GM19328 (cell line): Measurements from ENCODE around the gene RECK.
"Not testable (repeated sequence)": the region's sequence is repeated elsewhere in the genome, so short reads cannot be mapped to it uniquely, and the experiment has no call there.

Source experiments
- ATAC-seq: cut with Tn5 transposase; IDR thresholded peaks from one replicate; pipeline ENCODE4 v1.9.1; 2021; ENCODE audit warnings: mild to moderate bottlenecking, moderate library complexity; ENCODE audit not compliant: unreplicated experiment

RECK gene

DNA sequence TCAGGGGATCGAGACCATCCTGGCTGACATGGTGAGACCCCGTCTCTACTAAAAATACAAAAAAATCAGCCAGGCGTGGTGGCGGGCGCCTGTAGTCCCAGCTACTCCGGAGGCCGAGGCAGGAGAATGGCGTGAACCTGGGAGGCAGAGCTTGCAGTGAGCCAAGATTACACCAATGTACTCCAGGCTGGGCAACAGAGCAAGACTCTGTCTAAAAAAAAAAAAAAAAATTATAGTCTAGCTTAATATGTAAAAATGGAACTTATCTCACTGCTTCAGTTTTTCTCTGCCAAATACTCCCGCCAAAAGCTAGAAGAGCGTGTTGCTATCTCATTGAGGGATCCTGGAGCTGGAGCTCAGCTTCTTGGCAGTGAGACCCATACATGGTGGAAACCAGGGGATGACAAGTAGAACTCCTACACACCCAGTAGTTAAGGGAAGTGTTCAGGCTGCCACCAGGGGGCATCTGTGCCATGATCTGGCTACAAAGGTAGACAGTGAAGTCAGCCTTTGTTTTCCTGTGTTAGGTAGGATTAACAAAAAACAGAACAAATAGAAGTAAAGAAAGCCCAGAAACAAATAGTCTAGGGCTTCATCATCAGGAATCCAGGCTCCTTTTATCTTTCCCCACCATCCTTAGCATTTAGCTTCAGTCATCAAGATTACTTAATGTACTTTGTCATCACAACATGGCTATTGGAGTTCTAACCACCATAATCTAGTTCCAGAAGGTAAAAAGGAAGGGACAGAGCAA is 66.2 kb downstream of the RECK start:
- no peak for ATAC-seq

DNA sequence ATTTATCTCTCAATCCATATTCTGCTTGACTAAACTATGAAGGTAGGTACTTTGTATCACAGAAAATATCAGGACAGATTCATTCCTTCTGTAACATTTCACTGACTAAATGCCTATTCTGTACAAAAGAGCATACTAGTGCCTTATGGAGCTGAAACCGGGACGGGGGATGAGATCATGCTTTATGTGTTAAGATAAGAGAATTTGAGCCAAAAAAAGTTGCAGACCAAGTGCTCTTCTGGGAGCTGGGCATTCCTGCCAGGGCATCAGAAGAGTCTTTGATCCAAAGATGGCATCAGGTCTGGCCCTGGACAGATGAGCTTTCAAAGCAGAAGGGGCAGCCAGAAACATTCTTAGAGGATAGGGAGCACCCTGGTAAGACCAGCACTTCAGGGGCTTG is 72.4 kb downstream of the RECK start:
- no peak for ATAC-seq

DNA sequence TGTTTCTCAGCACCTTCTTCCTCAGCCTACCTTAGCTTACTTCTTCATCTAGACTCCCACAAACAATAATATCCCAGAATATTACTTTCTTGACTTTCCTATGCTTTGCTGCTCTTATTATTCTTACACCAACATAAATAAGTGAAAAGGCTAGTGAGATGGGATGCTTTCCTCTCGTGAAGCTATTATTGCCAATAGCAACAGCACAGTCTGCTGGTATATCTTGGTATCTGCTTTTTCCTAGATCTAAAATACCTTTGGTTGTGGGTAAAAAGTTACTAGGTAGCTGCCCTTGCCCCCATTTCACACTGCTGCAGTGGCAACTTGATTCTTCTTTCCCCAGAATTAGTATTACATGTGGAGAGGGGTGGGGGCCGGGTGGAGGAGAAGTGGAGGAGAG is 73.7 kb downstream of the RECK start:
- ATAC-seq: no peak

DNA sequence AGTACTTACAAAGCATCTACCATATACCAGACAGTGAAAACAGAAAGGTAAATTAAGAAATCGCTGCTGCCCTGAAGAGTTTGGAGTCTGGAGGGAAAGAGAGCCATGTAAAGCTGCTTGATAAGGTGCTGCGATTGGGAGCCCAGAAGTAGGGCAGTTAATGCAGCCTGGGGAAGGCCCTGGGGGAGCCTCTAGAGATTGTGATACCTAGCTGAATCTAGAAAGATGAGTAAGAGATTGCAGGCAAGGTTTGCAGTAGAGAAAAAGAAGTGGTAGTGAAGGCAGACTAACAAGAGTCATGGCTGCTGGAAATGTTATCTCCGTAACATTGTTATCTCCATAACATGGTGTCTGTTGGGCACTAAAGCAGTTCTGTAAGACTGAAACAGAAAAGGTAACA is 75.8 kb downstream of the RECK start:
- no peak for ATAC-seq

DNA sequence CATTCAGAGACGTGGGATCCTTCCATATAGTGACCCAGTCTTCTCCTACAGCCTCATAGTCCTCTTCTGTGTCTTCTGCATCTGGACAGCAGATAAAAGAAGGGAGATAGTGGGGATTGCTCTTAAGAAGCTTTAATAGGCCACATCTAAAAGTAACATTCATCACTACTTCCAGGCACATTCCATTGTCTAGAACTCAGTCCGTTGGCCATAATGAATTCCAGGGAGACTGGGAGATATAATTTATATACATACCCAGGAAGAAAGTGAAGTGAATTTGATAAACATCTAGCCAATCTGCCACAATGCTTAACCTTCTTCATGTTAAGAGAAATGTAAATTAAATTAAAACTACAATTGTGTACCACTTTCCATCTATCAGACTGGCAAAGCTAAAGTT is 77.3 kb downstream of the RECK start:
- no peak for ATAC-seq

DNA sequence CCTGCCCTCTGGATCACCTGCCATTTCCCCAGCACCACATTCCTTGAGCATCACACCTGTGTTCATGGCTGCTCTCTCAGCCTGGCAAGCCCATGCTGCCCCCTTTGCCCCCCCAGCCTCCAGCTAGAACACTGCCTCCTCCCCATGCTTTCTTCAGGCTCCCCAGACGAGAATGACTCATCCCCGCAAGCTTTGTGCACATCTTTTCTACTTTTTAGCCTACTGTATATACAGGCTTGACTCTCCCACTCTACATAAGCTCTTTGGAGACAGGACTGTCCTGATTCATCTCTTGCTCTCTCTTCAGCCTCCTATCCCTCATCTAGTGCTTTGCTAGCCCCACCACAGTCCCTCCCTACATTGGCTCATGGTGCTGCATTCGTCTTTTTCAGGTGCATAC is 79.9 kb downstream of the RECK start:
- no peak for ATAC-seq

DNA sequence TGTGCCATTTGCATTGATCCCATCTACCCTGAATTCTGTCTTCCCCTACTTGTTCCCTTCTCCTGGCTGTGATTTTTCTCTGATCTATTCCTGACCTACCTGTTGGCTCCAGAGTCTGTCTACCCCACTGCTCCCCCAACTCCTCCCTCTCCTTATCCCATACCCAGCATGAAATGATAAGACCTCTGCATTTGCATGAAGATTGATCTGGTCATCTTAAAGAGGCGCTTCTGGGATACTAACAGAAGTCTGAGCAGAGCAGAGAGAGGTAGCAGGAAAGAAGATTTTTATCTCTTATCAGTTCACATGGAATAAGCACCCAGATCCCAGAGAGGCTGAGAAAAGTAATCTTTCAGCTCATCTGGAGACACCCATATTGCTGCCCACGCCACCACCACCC is 81.5 kb downstream of the RECK start:
- ATAC-seq: no peak

DNA sequence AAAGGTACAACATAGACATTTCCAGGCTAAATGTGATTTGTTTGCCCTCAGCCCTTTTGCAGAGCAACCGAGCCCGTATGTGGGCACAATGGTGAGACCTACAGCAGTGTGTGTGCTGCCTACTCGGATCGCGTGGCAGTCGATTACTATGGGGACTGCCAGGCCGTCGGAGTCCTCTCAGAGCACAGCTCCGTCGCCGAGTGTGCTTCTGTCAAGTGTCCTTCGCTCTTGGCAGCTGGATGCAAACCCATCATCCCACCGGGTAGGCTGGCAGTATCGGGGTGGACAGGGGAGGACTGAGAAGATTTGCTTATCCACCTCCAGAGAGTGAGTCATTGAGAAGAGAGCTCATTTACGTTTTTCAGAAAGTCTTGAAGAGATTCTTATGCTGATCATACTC is 82.0 kb downstream of the RECK start:
- no peak for ATAC-seq

DNA sequence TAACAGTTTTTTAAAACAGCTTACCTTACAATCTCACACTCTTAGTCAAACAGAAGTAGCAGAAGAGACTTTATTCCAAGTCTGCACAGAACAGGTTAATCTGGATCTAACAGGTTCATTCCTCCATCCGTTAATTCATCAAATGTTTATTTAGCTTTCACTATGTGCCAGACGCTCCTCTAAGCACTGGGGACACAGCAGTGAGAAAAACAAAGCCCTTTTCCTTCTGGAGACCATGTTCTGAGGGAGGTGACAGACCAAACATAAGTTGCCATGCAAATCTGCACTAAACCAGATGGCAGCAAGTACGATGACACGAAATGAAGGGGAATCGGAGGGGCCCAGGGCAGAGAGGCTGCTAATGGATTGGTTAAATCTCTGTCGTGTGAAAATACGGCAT is 82.8 kb downstream of the RECK start:
- no peak for ATAC-seq

DNA sequence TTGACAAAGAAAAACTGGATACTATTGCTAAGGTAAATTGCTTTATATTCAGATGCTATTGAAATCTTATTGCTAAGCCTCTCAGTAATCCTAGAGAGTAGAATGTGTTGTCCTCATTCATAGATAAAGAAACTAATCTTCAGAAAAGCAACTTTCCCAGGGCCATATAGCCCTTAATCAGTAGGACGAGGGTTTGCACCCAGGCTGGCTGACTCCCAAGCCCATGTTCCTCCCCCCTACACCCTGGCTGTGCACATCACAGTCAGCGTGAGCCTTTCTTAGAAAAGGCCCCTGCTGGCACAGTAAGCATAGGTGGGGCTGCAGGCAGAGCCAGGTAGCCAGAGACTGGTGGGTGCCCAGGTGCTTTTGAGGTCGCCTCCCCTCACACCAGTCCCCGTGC is 84.0 kb downstream of the RECK start:
- no peak for ATAC-seq

DNA sequence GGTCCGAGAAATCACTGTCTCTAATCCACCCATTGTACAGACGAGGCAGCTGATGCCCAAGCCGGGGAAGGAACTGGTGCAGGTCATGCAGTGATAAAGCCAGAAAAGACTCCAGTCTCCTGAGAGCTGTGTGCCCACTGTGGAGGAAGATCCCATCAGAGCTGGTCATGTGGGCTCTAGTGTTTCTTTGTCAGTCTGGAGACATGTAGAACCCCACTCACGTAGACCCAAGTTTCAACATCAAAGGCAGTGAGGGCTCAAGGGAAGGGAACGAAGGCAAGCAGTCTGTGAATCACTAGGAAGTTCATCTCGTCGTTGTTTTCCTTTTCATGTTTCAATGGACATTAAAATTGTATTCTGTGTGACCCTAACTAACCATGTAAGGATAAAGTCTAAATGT is 85.3 kb downstream of the RECK start:
- no peak for ATAC-seq

DNA sequence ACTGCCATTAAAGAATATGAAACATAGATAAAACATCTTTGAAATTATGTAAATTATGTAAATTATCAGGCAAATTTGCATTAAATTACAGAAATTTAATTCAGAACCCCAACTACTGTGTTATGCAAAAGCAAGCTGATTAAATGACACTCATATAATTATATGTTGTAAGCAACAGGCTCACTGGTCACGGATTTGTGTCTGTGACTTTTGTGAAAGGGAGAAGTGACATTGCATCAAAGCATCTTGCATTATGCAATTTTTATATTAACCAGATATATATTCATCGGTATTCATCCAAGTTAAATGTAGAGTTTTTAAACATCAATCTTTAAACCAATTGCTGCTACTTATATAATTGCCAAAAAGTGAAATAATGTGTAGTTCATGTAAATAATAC is 86.8 kb downstream of the RECK start:
- ATAC-seq: no peak

DNA sequence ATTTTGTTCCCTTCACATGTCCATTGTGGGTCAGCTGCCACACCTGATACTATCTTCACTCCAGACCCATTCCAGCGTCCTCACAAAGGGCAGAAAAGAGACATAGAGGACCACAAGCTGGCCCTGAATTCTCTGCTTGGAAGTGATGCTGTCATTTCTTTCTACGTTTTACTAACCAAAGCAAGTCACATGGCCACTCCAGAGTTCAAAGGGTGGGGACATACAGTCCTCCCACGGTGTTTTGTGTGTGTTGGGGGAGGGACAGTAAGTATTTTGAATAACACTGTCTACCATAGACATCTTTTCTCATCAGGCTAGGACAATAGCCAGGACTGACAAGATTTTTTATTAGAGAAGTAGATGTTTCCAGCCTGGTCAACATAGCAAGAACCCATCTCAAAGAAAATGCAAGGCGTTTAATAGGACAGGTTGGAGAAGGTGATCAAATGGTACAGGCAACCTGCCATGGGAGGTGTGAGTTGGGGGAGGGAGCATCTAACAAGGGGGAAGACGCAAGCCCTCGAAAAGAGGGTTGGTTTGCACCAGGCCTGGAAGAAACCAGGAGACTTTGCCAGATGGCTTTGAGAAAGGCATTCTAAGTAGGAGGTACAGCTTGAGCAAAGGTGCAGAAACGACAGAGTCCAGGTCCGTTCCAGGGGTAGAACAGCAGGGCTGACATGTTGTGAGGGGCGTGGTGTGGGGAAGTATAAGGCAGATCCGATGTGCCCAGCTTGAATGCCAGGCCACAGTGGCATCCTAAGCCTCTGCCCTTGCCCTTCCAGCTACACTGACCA is 88.5 kb downstream of the RECK start:
- ATAC-seq: no peak

DNA sequence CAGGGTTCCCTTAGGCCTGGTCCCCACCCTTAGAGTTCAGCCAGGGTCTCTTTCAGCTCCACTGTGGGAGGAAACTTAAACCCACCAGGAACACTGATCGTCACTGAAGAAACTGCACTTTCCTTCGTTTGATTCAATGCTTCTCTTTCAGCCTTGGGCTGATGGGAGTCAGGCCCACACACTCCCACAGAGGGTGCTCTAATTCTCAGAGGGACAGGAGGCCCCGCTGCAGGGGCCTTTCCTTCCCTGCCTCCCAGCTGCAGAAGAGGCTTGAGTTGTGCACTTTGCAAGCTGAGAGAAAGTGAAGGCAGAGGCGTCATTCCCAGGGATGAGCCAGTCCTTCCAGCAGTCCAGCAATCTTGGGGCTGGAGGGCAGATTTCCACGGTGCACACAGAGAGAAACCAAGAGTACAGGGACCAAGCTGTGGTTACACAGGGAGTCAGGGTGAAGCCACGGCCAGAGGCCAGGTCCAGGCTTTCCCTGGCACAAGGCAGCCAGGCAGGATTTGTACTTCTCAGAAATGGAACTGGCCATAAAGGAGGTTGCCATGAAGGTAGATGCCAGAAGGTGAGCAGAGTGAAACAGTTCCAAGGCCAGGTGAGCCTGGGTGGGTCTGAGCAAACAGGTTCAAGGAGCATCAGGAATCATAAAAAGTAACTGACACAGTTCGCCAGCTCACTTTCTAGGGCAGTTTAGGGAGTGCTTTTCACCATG is 89.5 kb downstream of the RECK start:
- ATAC-seq: no peak

DNA sequence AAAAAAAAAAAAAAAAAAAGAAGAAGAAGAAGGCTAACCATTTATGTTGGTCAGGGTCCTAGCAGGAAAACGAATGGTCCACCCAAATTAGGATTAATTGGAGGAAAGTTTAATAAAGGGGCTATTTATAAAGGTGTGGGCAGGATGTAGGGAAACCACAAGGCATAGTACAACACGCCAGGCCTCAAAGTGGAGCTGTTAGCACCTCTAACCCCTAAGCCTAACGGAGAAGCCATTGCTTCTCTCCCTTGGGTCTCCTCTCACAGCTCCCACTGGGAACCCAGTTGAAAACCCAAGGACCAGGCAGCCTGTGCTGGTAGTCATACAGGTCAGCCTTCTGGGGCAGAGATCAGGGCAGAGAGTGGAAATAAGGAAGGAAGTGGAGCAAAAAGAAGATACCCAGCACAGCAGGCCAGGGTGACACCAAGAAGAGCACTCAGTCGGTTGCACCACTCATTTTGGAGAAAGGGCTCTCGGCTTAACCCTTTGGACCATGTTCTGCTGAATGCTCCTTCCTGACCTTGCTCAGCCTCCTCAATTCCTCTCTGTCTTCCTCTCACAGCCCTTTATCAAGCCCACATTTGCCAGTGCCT is 91.0 kb downstream of the RECK start:
- ATAC-seq: no peak

DNA sequence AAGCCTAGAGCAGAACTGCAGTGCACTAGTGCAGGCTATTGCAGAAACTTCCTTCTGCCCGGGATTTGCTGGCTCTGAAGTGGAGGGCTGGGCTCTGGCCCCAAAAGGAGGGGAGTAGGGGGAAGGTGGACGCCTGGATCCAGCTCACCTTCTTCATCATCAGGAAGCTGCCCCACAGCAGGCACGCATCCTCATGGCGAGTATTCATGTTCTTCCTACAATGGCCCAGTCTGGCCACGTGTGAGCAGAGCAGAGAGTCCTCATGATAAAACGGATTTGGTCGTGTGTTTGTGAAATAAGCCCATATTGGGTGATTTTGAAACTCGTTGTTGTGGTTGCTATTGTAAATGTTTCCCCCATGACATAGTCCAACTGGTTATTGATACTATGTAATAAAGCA is 91.6 kb downstream of the RECK start:
- no peak for ATAC-seq

DNA sequence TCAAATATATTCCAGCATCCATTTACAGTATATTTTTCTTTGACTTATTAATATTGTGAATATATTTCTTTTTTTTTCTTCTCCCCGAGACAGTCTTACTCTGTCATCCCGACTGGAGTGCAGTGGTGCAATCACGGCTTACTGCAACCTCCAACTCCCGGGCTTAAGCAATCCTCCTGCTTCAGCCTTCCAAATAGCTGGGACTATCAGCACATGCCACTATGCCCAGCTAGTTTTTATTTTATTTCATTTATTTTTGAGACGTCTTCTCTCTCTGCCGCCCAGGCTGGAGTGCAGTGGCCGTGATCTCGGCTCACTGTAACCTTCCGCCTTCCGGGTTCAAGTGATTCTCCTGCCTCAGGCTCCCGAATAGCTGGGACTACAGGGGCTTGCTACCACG is 92.4 kb downstream of the RECK start:
- no peak for ATAC-seq

DNA sequence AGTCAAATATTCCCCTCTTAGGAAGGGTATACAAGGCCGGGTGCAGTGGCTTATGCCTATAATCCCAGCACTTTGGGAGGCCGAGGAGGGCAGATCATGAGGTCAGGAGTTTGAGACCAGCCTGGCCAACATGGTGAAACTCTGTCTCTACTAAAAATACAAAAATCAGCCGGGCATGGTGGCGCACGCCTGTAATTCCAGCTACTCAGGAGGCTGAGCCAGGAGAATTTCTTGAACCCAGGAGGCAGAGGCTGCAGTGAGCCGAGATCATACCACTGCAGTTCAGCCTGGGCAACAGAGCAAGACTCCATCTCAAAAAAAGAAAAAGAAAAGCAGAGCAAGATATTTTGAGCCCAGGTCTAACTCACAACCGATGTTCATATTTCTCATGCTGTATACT is 95.0 kb downstream of the RECK start:
- not testable (repeated sequence) for ATAC-seq

DNA sequence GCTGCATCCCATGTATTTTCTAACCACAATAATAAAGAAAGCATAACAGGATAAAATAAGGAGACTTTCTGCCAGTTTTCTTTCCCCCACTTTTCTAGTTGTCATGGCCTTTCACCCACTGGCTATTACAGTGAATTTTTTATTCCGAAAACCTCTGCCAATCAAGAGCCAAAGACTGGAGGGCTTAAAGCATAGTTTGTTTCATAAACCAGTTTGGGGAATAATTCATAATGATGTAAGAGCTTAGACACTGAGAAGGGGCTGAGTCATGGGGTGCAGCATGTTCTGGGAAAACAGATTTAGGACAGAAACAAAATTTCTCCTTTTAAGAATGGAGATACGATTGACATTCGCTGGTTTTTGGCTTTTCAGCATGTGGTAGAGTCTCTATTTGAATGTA is 95.4 kb downstream of the RECK start:
- no peak for ATAC-seq

DNA sequence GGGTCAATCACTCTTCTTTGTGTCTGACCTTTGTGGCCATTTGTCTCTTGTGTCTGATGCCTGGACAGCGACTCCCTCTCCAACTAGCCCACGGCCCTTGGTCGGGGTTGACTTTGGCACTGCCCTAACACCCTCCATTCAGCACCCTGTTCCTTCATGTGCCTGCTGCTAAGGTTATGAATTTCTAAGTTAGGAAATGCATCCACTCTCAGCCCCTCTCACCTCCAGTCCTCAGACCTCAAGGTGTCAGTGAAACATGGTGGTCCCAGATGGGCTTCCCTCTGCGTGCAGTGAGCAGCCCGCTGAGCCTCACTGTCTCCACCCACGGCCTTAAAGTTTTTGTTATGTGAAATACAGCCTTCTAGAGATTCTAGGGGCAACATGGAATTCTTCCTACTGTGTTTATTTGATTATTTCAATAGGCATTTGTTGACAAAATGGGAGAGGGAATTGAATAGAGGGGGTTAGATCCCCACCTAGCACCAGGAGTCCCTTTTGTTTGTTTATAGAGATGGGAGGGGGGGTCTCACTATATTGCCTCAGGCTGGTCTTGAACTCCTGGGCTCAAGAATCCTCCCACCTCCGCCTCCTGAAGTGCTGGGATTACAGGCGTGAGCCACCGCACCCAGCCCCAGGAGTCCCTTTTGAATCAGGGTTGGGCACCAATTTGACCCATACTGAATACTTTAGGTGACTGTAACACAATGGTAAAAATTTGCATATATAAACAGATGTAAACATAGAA is 98.2 kb downstream of the RECK start:
- ATAC-seq: no peak

DNA sequence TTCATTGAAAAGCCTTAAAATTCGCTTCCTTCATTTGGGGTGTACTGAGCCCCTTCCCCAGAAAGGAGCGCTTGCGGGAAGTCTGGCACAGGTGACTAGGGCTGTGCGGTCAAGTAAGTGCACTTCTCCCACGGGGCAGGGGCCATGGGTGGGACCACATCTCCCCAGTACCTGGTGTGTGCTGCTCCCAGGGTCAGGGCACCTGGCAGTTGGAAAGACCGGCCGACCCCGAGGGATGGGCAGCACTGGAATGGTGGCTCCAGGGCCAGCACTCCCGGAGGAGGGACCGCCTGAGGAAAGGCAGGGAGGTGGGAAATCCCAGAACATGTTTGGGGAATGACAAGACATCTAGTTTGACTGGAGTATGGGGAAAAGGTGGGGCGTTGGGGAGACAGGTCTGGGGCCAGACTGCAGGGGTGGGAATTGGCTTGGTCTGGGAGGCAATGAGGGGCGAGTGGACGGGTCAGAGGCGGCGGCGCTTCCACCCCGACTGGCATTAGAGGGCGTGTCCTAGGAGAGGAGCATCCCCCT is 99.1 kb downstream of the RECK start:
- ATAC-seq: no peak
